ENCODE results near the gene C11orf87. TPM values are rescaled to one million over a fixed set of nuclear protein-coding genes. Genes with fewer than 3 reads are reported as not detected.

C11orf87 gene
- total RNA-seq, 4 donors from 2014 or later, result 0.13 TPM; not detected in 3

DNA sequence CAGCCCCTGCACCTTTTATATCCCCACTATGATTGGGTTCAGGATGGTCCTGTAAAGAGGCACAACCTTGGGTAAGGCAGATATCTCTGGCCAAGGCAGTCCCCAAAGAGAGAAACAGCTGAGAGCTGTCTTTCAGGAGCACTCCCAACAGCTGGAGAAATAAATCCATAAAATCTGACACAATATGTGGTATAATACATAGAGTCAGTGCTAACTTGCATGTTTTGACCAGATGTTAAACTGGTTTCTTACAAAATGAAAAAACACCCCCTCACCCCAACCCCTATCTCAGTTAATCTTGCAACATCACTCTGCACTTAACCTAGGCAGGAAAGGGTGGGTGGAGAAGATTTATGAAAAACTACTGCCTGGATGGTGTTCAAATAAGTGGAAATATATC, 44.0 kb upstream of the C11orf87 start:
- TF ChIP-seq POLR2AphosphoS5 (IDR thresholded peaks at IDR 0.05), result no peak
- TF ChIP-seq POLR2A (IDR thresholded peaks at IDR 0.05), result no peak
- no peak for TF ChIP-seq EP300 (IDR thresholded peaks at IDR 0.05)
- TF ChIP-seq, protein P1, sequence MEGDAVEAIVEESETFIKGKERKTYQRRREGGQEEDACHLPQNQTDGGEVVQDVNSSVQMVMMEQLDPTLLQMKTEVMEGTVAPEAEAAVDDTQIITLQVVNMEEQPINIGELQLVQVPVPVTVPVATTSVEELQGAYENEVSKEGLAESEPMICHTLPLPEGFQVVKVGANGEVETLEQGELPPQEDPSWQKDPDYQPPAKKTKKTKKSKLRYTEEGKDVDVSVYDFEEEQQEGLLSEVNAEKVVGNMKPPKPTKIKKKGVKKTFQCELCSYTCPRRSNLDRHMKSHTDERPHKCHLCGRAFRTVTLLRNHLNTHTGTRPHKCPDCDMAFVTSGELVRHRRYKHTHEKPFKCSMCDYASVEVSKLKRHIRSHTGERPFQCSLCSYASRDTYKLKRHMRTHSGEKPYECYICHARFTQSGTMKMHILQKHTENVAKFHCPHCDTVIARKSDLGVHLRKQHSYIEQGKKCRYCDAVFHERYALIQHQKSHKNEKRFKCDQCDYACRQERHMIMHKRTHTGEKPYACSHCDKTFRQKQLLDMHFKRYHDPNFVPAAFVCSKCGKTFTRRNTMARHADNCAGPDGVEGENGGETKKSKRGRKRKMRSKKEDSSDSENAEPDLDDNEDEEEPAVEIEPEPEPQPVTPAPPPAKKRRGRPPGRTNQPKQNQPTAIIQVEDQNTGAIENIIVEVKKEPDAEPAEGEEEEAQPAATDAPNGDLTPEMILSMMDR (IDR thresholded peaks at IDR 0.05), result no peak
- ATAC-seq, result no peak
- no peak overlapping the region for H3K27ac ChIP-seq

DNA sequence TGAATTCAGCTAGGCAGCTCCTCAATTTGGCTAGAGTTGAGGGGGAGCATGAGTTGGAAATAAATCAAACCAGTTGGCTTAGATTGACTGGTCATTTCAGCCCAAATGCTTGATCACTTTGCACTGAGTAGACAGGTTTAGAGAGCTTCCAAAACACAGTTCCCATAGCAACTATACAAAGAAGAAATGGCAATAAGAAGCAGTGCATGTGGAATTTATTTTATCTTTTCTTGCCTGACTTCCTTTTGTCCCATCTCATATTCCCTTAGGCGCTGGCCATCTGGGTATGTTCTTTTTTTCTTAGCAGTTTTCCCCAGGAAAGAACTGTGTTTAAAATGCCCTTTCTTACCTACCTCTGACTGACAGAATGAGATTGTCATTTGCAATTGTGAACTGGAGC, 38.7 kb upstream of the C11orf87 start:
- WGBS, 2 donors (ENCODE audit: low coverage in 1 of 2), result 50 to 53% methylated on average over 1 of the region's 1 CpG
- TF ChIP-seq EP300 (IDR thresholded peaks at IDR 0.05) (no peak), POLR2A (IDR thresholded peaks at IDR 0.05) (no peak), POLR2AphosphoS5 (IDR thresholded peaks at IDR 0.05) (no peak)
- TF ChIP-seq, protein P1 (IDR thresholded peaks at IDR 0.05), result no peak

More for the DNA sequence above, 44.0 kb upstream of the C11orf87 start:
- Histone ChIP-seq H3K4me1 (peaks cover 0 to 17% (median 0%) of the 10 kb centered on the region in 3 donors), H3K27me3 (no peaks in the 10 kb centered on the region), H3K9me3 (no peaks in the 10 kb centered on the region), H3K4me3 (no peak overlapping the region), H3K36me3 (no peaks in the 10 kb centered on the region)

DNA sequence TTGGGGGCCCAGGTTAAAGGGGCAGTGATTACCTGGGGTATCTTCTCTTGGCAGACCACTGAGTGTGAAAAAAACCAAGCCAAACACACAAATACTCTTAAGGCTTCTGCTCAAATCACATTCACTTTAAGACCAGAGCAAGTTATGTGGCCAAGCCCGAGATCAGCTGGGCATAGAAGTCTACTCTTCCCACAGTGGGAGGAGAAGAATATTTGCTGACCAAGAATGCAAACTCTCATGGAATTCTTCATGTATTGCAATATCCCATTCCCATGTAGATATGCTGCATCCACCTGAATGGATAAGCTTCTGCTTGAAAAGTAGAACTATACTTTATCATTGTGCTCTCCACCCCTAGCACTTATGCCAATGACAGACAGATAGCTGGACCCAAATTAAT, 37.1 kb upstream of the C11orf87 start:
- Histone ChIP-seq H3K36me3 (no peaks in the 10 kb centered on the region), H3K27me3 (no peaks in the 10 kb centered on the region), H3K4me1 (no peaks in the 10 kb centered on the region), H3K4me3 (no peak overlapping the region), H3K9me3 (no peaks in the 10 kb centered on the region), H3K27ac (no peak overlapping the region)
- 33 to 50% methylated on average over 1 of the region's 1 CpG for WGBS, 2 donors (ENCODE audit: low coverage in 1 of 2)
- ATAC-seq, result no peak
- TF ChIP-seq EP300 (IDR thresholded peaks at IDR 0.05), result no peak

More for the DNA sequence above, 38.7 kb upstream of the C11orf87 start:
- Histone ChIP-seq H3K27me3 (no peaks in the 10 kb centered on the region), H3K9me3 (no peaks in the 10 kb centered on the region), H3K4me3 (no peak overlapping the region), H3K27ac (no peak overlapping the region), H3K4me1 (no peaks in the 10 kb centered on the region), H3K36me3 (no peaks in the 10 kb centered on the region)
- ATAC-seq, result no peak

DNA sequence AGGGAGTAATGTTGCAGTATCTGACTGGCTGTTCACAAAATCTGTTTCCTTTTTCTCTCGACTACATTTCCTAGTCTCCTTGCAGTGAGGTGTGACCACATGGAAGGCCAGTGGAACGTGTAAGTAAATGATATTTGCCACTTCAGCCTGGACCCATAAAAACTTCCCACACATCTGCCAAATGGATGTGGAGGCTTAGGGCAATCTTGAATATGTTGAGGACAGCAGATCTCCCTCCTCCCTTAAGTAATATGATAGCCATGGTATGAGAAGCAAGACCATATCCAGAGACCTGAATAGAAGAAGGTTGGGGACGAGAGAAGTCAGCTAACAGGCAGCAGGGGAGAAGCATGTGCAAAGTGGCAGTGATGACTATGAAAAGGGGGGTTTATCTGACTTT, 33.0 kb upstream of the C11orf87 start:
- H3K27ac ChIP-seq, result no peak overlapping the region
- no peaks in the 10 kb centered on the region for H3K36me3 ChIP-seq
- no peaks in the 10 kb centered on the region for H3K4me1 ChIP-seq
- no peaks in the 10 kb centered on the region for H3K9me3 ChIP-seq
- no peak for ATAC-seq
- H3K4me3 ChIP-seq, result no peak overlapping the region
- no peak for TF ChIP-seq POLR2A (IDR thresholded peaks at IDR 0.05)
- TF ChIP-seq EP300 (IDR thresholded peaks at IDR 0.05), result no peak
- TF ChIP-seq, protein P1 (IDR thresholded peaks at IDR 0.05), result no peak
- no peaks in the 10 kb centered on the region for H3K27me3 ChIP-seq
- 26 to 52% methylated on average over 3 of the region's 3 CpGs for WGBS, 2 donors (ENCODE audit: low coverage in 1 of 2)

DNA sequence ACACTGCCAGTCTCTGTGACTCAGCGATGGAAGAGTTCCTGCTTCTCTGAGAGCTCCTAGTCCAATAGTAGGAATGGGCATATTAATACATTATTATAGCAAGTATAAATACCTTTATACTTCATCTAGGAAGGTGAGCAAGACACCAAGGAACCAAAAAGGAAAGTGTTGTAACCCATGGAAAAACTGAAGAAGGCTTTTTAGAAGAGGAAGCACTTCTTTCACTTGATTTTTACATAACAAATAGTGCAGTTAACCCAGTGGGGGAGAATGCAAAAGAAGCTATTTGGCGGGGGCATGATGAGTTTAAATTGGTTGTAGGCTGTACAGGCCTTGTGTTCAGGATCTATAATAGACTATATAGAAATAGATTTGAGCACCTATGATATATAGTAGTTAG, 31.2 kb upstream of the C11orf87 start:
- H3K4me3 ChIP-seq, result no peak overlapping the region
- H3K4me1 ChIP-seq, result no peaks in the 10 kb centered on the region
- WGBS, 2 donors (ENCODE audit: low coverage in 1 of 2), result 50 to 58% methylated on average over 2 of the region's 2 CpGs
- H3K27ac ChIP-seq, result no peak overlapping the region
- no peaks in the 10 kb centered on the region for H3K9me3 ChIP-seq
- TF ChIP-seq EP300 (IDR thresholded peaks at IDR 0.05) (no peak), POLR2AphosphoS5 (IDR thresholded peaks at IDR 0.05) (no peak), POLR2A (IDR thresholded peaks at IDR 0.05) (no peak)
- TF ChIP-seq, protein P1 (IDR thresholded peaks at IDR 0.05), result no peak
- H3K27me3 ChIP-seq, result no peaks in the 10 kb centered on the region
- H3K36me3 ChIP-seq, result no peaks in the 10 kb centered on the region
- no peak for ATAC-seq
